HG03039 (cell line): ENCODE measurements around the gene PNMT.
A peak's percentile ranks its signal among the peaks of the same experiment; 100 is the strongest.

Experiments used
- ATAC-seq: cut with Tn5 transposase; IDR thresholded peaks from one replicate; pipeline ENCODE4 v1.9.1; 2021; ENCODE audit warnings: mild to moderate bottlenecking, moderate library complexity; ENCODE audit not compliant: unreplicated experiment

Gene PNMT

GRCh38 chr17:39633570-39634183 is 34.6 kb upstream of the PNMT start:
- no peak for ATAC-seq

GRCh38 chr17:39634384-39634871 is 33.8 kb upstream of the PNMT start:
- no peak for ATAC-seq

- ATAC-seq: no peak
These were observed 32.6 kb upstream of the PNMT start for GRCh38 chr17:39635614-39636176.

- ATAC-seq: no peak
These were observed 31.7 kb upstream of the PNMT start for GRCh38 chr17:39636587-39636926.

- ATAC-seq: peak; percentile 55
These were observed 31.1 kb upstream of the PNMT start, which contains the start of gene STARD3 for GRCh38 chr17:39636927-39637736. Gene STARD3, plus strand, starts transcription at chr17:39637144. Its CDS starts 16,388 bp downstream, at chr17:39653532.

- no peak for ATAC-seq
These were observed 29.9 kb upstream of the PNMT start for GRCh38 chr17:39638317-39638716.

GRCh38 chr17:39639043-39639442 is 29.2 kb upstream of the PNMT start:
- no peak for ATAC-seq

- no peak for ATAC-seq
These were observed 28.4 kb upstream of the PNMT start for GRCh38 chr17:39639566-39640458.

GRCh38 chr17:39640591-39641031 is 27.6 kb upstream of the PNMT start:
- no peak for ATAC-seq

GRCh38 chr17:39641097-39641496 is 27.2 kb upstream of the PNMT start:
- no peak for ATAC-seq

- ATAC-seq: no peak
These were observed 26.4 kb upstream of the PNMT start for GRCh38 chr17:39641883-39642282.

- ATAC-seq: no peak
These were observed 25.8 kb upstream of the PNMT start for GRCh38 chr17:39642291-39643074.

- no peak for ATAC-seq
These were observed 25.0 kb upstream of the PNMT start for GRCh38 chr17:39643271-39643670.

GRCh38 chr17:39647256-39647655 is 21.0 kb upstream of the PNMT start:
- no peak for ATAC-seq

GRCh38 chr17:39648616-39649366 is 19.5 kb upstream of the PNMT start:
- ATAC-seq: no peak

GRCh38 chr17:39650121-39650579 is 18.1 kb upstream of the PNMT start:
- no peak for ATAC-seq

GRCh38 chr17:39651923-39652586 is 16.2 kb upstream of the PNMT start:
- no peak for ATAC-seq

- ATAC-seq: no peak
These were observed 15.5 kb upstream of the PNMT start for GRCh38 chr17:39652587-39653315.
